Lower lobe of right lung (tissue), 2 donors: Measurements from ENCODE around the gene TRAPPC14. TPM values are rescaled to one million over a fixed set of nuclear protein-coding genes. Genes with fewer than 3 reads are reported as not detected.
"Not testable (repeated sequence)": the region's sequence is repeated elsewhere in the genome, so short reads cannot be mapped to it uniquely, and the experiment has no call there.

ENCODE experiments used
- ATAC-seq, 2 donors: fragments of 200-7000 bp; cut with Tn5 transposase; one replicate each; pipeline ENCODE4 v1.9.1; 2020 to 2022; ENCODE audit warnings: mild to moderate bottlenecking in 2 of 2, moderate library complexity in 2 of 2
- DNase-seq: peaks from one replicate; pipeline ENCODE4 v3.0.0-alpha.2; 2020
- H3K27ac ChIP-seq: fragments of 200-600 bp; one replicate; pipeline ENCODE4 v1.8.0; 2022
- H3K27me3 ChIP-seq: fragments of 200-600 bp; one replicate; pipeline ENCODE4 v1.8.0; 2022; ENCODE audit warnings: low read depth
- H3K36me3 ChIP-seq: fragments of 200-600 bp; one replicate; pipeline ENCODE4 v1.8.0; 2022; ENCODE audit warnings: mild to moderate bottlenecking
- H3K4me1 ChIP-seq: fragments of 200-600 bp; one replicate; pipeline ENCODE4 v1.8.0; 2022
- H3K4me3 ChIP-seq: fragments of 200-600 bp; one replicate; pipeline ENCODE4 v1.8.0; 2022; ENCODE audit warnings: mild to moderate bottlenecking
- H3K9me3 ChIP-seq: fragments of 200-600 bp; one replicate; pipeline ENCODE4 v1.8.0; 2022
- CTCF ChIP-seq: fragments of 200-600 bp; IDR thresholded peaks from one replicate; pipeline ENCODE4 v1.8.0; 2022; ENCODE audit warnings: antibody characterized with exemption, mild to moderate bottlenecking
- intact Hi-C: fragments of 100-400 bp; cut with DNase I; formaldehyde crosslinking; loops from one replicate; pipeline ENCODE4 v1.11.0; 2022
- total RNA-seq: library from RNA; stranded (reverse); fragmentation: NEBNext Ultra II Directional; extraction: Animal tissue kit (Norgen Biotek cat#: 25700); gene quantifications from one replicate; pipeline ENCODE4 v1.2.1, GENCODE V29; 2021
- donor health status: DM: no; HTN: yes; CAD: no; lungs with severe emphysema.

TRAPPC14 gene
- total RNA-seq, 1 donor from 2014 or later, result 24.3 TPM

- Histone ChIP-seq H3K4me3 (no peak overlapping the region), H3K9me3 (no peaks in the 10 kb centered on the region), H3K36me3 (no peaks in the 10 kb centered on the region), H3K4me1 (no peaks in the 10 kb centered on the region), H3K27ac (no peak overlapping the region), H3K27me3 (no peaks in the 10 kb centered on the region)
- ATAC-seq (no peak), DNase-seq (no peak)
- TF ChIP-seq CTCF, result no peak
- intact Hi-C loops, result no loop called here
Observed at GRCh38 chr7:100192969-100193368, 34.4 kb upstream of the TRAPPC14 start.

- H3K27me3 ChIP-seq, H3K4me1 ChIP-seq, H3K36me3 ChIP-seq, H3K4me3 ChIP-seq, intact Hi-C loops, DNase-seq, H3K27ac ChIP-seq, ATAC-seq, H3K9me3 ChIP-seq: not testable (repeated sequence)
Observed at GRCh38 chr7:100192281-100192862, 33.8 kb upstream of the TRAPPC14 start.

GRCh38 chr7:100191775-100192174 is 33.3 kb upstream of the TRAPPC14 start:
- H3K4me3 ChIP-seq, result no peak overlapping the region
- DNase-seq (no peak), ATAC-seq (no peak)
- H3K27ac ChIP-seq, result no peak overlapping the region
- H3K4me1 ChIP-seq, result no peaks in the 10 kb centered on the region
- no peaks in the 10 kb centered on the region for H3K36me3 ChIP-seq
- H3K27me3 ChIP-seq, result no peaks in the 10 kb centered on the region
- no peak for TF ChIP-seq CTCF
- no peaks in the 10 kb centered on the region for H3K9me3 ChIP-seq
- intact Hi-C loops, result no loop called here

- no peaks in the 10 kb centered on the region for H3K36me3 ChIP-seq
- H3K4me3 ChIP-seq, result no peak overlapping the region
- no peaks in the 10 kb centered on the region for H3K4me1 ChIP-seq
- ATAC-seq (no peak), DNase-seq (no peak)
- no peaks in the 10 kb centered on the region for H3K9me3 ChIP-seq
- TF ChIP-seq CTCF, result peak; percentile 35
- no peak overlapping the region for H3K27ac ChIP-seq
- intact Hi-C loops, result no loop called here
- no peaks in the 10 kb centered on the region for H3K27me3 ChIP-seq
Observed at GRCh38 chr7:100190048-100190711, 31.7 kb upstream of the TRAPPC14 start.

GRCh38 chr7:100189061-100189460 is 30.5 kb upstream of the TRAPPC14 start:
- no peak for ATAC-seq
- Histone ChIP-seq H3K27ac (no peak overlapping the region), H3K4me1 (no peaks in the 10 kb centered on the region), H3K9me3 (no peaks in the 10 kb centered on the region), H3K36me3 (no peaks in the 10 kb centered on the region), H3K27me3 (no peaks in the 10 kb centered on the region), H3K4me3 (no peak overlapping the region)
- intact Hi-C loops, result no loop called here
- no peak for DNase-seq
- TF ChIP-seq CTCF, result no peak

- H3K27ac ChIP-seq, result no peak overlapping the region
- H3K9me3 ChIP-seq, result no peaks in the 10 kb centered on the region
- no peak for DNase-seq
- no peak overlapping the region for H3K4me3 ChIP-seq
- ATAC-seq, result no peak
- intact Hi-C loops, result no loop called here
- no peaks in the 10 kb centered on the region for H3K27me3 ChIP-seq
- H3K36me3 ChIP-seq, result no peaks in the 10 kb centered on the region
- no peaks in the 10 kb centered on the region for H3K4me1 ChIP-seq
- TF ChIP-seq CTCF, result no peak
Observed at GRCh38 chr7:100185726-100186125, 27.2 kb upstream of the TRAPPC14 start.

GRCh38 chr7:100183090-100183489 is 24.6 kb upstream of the TRAPPC14 start:
- DNase-seq, ATAC-seq: not testable (repeated sequence)

GRCh38 chr7:100182616-100183015 is 24.1 kb upstream of the TRAPPC14 start:
- DNase-seq, H3K36me3 ChIP-seq, H3K4me1 ChIP-seq, H3K27me3 ChIP-seq, H3K27ac ChIP-seq, H3K4me3 ChIP-seq, ATAC-seq, intact Hi-C loops, H3K9me3 ChIP-seq: not testable (repeated sequence)

More at GRCh38 chr7:100183090-100183489, 24.6 kb upstream of the TRAPPC14 start:
- intact Hi-C loops, H3K27ac ChIP-seq, H3K4me1 ChIP-seq, H3K9me3 ChIP-seq, H3K27me3 ChIP-seq, H3K4me3 ChIP-seq, H3K36me3 ChIP-seq: not testable (repeated sequence)

GRCh38 chr7:100180084-100180483 is 21.6 kb upstream of the TRAPPC14 start:
- intact Hi-C loops, DNase-seq, H3K4me3 ChIP-seq, H3K9me3 ChIP-seq, H3K27ac ChIP-seq, H3K36me3 ChIP-seq, H3K27me3 ChIP-seq, ATAC-seq: not testable (repeated sequence)
- H3K4me1 ChIP-seq, result peaks cover 10% of the 10 kb centered on the region
